ENCODE measurements around the gene LUM.
A peak's percentile ranks its signal among the peaks of the same experiment; 100 is the strongest.
"Not testable (repeated sequence)": the region's sequence is repeated elsewhere in the genome, so short reads cannot be mapped to it uniquely, and the experiment has no call there.

Gene LUM

GRCh38 chr12:91109581-91110310 lies 1.5 kb downstream of the LUM start:
- no peak for DNase-seq

GRCh38 chr12:91109148-91109564 lies 2.1 kb downstream of the LUM start:
- DNase-seq, result peak; percentile 74

GRCh38 chr12:91108196-91108755 lies 3.0 kb downstream of the LUM start:
- DNase-seq, result no peak

- no peak for DNase-seq
These were observed 5.0 kb downstream of the LUM start for GRCh38 chr12:91106283-91106682.

- DNase-seq, result no peak
These were observed 5.5 kb downstream of the LUM start for GRCh38 chr12:91105807-91106206.

GRCh38 chr12:91104812-91105466 lies 6.4 kb downstream of the LUM start:
- no peak for DNase-seq

- DNase-seq, result no peak
These were observed 7.7 kb downstream of the LUM start for GRCh38 chr12:91103624-91104023.

- no peak for DNase-seq
These were observed 8.2 kb downstream of the LUM start for GRCh38 chr12:91103101-91103500.

- DNase-seq, result no peak
These were observed 10.4 kb downstream of the LUM start for GRCh38 chr12:91100906-91101305.

- DNase-seq, result no peak
These were observed 11.5 kb downstream of the LUM start for GRCh38 chr12:91099836-91100235.

GRCh38 chr12:91099341-91099740 lies 12.0 kb downstream of the LUM start:
- DNase-seq, result no peak

GRCh38 chr12:91098941-91099340 lies 12.4 kb downstream of the LUM start:
- DNase-seq, result no peak

GRCh38 chr12:91098461-91098860 lies 12.8 kb downstream of the LUM start:
- DNase-seq, result no peak

- DNase-seq, result no peak
These were observed 16.3 kb downstream of the LUM start for GRCh38 chr12:91094957-91095356.

GRCh38 chr12:91094032-91094662 lies 17.1 kb downstream of the LUM start:
- DNase-seq, result no peak

- DNase-seq, result no peak
These were observed 18.0 kb downstream of the LUM start for GRCh38 chr12:91093341-91093740.

- DNase-seq, result no peak
These were observed 19.2 kb downstream of the LUM start for GRCh38 chr12:91091916-91092715.

- DNase-seq, result not testable (repeated sequence)
These were observed 21.3 kb downstream of the LUM start for GRCh38 chr12:91089953-91090352.

- DNase-seq, result no peak
These were observed 31.3 kb downstream of the LUM start for GRCh38 chr12:91080041-91080440.

GRCh38 chr12:91078501-91078900 lies 32.8 kb downstream of the LUM start:
- no peak for DNase-seq

GRCh38 chr12:91077228-91077954 lies 33.9 kb downstream of the LUM start:
- DNase-seq, result no peak

- DNase-seq, result no peak
These were observed 36.4 kb downstream of the LUM start for GRCh38 chr12:91074851-91075250.

All from activated CD4-positive, alpha-beta T cell treated with anti-CD3 and anti-CD28 coated beads for 48 hours (primary cell).